ENCODE measurements around the gene RBP3. TPM values are rescaled to one million over a fixed set of nuclear protein-coding genes. Genes with fewer than 3 reads are reported as not detected.

RBP3 gene
- total RNA-seq, 1 experiment from 2014 or later, result not detected

DNA sequence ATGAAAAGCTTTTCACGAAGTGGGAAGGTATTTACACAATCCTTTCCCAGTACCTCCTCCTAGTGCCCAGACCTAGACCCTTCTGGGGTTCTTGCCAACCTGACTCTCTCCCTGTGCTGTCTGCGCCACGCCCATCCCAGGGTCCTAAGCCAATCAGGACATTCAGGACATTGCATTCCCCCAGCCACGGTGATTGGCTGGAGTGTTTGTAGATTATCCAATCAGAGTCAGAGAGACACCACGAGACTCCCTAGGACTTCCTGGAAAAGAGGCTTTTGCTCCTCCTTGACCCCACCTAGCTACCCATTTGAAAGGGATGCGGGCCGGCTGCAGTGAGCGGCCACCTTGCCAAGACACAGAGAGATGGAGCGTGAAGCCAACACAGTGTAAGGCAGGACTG is 29.5 kb upstream of the RBP3 start:
- H4K20me1 ChIP-seq (ENCODE audit: control insufficient read depth, insufficient read depth, insufficient read length), result no peaks in the 10 kb centered on the region
- no peak overlapping the region for H4K91ac ChIP-seq (ENCODE audit: insufficient read length, low read depth, low read length)
- H3K27me3 ChIP-seq (ENCODE audit: insufficient read depth, low read length), result no peaks in the 10 kb centered on the region
- H3K4ac ChIP-seq (ENCODE audit: low read depth, low read length), result no peak overlapping the region
- no peak overlapping the region for H2BK5ac ChIP-seq (ENCODE audit: insufficient read length, low read length)
- no peaks in the 10 kb centered on the region for H3K4me1 ChIP-seq (ENCODE audit: insufficient read depth, low read length)
- no peaks in the 10 kb centered on the region for H3K4me1 Mint-ChIP-seq
- no peaks in the 10 kb centered on the region; a peak in 3 of 5 replicates for H3K9me3 Mint-ChIP-seq
- H3K27me3 Mint-ChIP-seq (ENCODE audit: low read depth), result peaks cover 4% of the 10 kb centered on the region
- DNase-seq, result peak; percentile 65
- H2BK20ac ChIP-seq (ENCODE audit: low read depth, low read length, poor library complexity, severe bottlenecking), result no peak overlapping the region
- TF ChIP-seq, protein P1, sequence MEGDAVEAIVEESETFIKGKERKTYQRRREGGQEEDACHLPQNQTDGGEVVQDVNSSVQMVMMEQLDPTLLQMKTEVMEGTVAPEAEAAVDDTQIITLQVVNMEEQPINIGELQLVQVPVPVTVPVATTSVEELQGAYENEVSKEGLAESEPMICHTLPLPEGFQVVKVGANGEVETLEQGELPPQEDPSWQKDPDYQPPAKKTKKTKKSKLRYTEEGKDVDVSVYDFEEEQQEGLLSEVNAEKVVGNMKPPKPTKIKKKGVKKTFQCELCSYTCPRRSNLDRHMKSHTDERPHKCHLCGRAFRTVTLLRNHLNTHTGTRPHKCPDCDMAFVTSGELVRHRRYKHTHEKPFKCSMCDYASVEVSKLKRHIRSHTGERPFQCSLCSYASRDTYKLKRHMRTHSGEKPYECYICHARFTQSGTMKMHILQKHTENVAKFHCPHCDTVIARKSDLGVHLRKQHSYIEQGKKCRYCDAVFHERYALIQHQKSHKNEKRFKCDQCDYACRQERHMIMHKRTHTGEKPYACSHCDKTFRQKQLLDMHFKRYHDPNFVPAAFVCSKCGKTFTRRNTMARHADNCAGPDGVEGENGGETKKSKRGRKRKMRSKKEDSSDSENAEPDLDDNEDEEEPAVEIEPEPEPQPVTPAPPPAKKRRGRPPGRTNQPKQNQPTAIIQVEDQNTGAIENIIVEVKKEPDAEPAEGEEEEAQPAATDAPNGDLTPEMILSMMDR (conservative IDR thresholded peaks at IDR 0.05), result no peak
- H4K8ac ChIP-seq (replicated peaks; ENCODE audit: insufficient read length, low read depth, low read length), result no peak overlapping the region
- H3K4me3 Mint-ChIP-seq, result no peak overlapping the region
- no peak overlapping the region for H3K56ac ChIP-seq (ENCODE audit: insufficient read length, low read depth, low read length)
- H2BK120ac ChIP-seq (ENCODE audit: low read depth, low read length, poor library complexity, severe bottlenecking), result no peak overlapping the region
- no CpG with 5 or more reads among the region's 9 CpGs for WGBS (ENCODE audit: extremely low coverage, insufficient read length, low lambda C conversion rate)
- H2BK15ac ChIP-seq (ENCODE audit: low read depth, low read length), result no peak overlapping the region
- H3K27ac Mint-ChIP-seq, result no peak overlapping the region
- H3K79me2 ChIP-seq (ENCODE audit: insufficient read depth, low read length), result no peaks in the 10 kb centered on the region
- no peak overlapping the region for H3K9ac ChIP-seq (ENCODE audit: extremely low read depth, insufficient read length, low read length)
- no peaks in the 10 kb centered on the region for H3K23me2 ChIP-seq (ENCODE audit: insufficient read length, low read depth, low read length, poor library complexity, severe bottlenecking)
- no peak overlapping the region for H2AFZ ChIP-seq (ENCODE audit: low read length)
- H3K23ac ChIP-seq (ENCODE audit: insufficient read length, low read depth, low read length), result no peak overlapping the region
- H2AK5ac ChIP-seq (ENCODE audit: insufficient read length, low read length), result no peak overlapping the region
- no peaks in the 10 kb centered on the region for H3K79me1 ChIP-seq (ENCODE audit: insufficient read depth, low read depth, low read length, poor library complexity, severe bottlenecking)
- H3T11ph ChIP-seq (ENCODE audit: low read length), result no peak overlapping the region
- H3K14ac ChIP-seq (ENCODE audit: insufficient read depth, low read length), result no peak overlapping the region
- H3K4me2 ChIP-seq (ENCODE audit: insufficient read depth, insufficient read length, low read length), result no peak overlapping the region
- no peak overlapping the region for H4K5ac ChIP-seq (ENCODE audit: insufficient read length, low read depth, low read length)
- no peak overlapping the region for H3K18ac ChIP-seq (ENCODE audit: insufficient read length, low read depth, low read length)
- H3K9me3 ChIP-seq (ENCODE audit: control insufficient read depth, low read depth, low read length), result no peaks in the 10 kb centered on the region
- no peak overlapping the region for H2BK12ac ChIP-seq (ENCODE audit: insufficient read length, low read depth, low read length)
- H3K27ac ChIP-seq (ENCODE audit: insufficient read length, low read depth, low read length), result no peak overlapping the region
- H3K36me3 Mint-ChIP-seq (ENCODE audit: insufficient read depth in 1 of 3, low read depth in 3 of 3), result no peaks in the 10 kb centered on the region; a peak in 1 of 7 replicates
